IPS-20b (cell line): ENCODE measurements around the gene TAC3.

Experiments
- H3K27ac ChIP-seq: one replicate; pipeline ENCODE4 v1.5.1; 2013; ENCODE audit warnings: low read length
- H3K27me3 ChIP-seq: 2 replicates; pipeline ENCODE4 v1.6.1; 2013; ENCODE audit warnings: mild to moderate bottlenecking, low read length, inconsistent platforms; ENCODE audit not compliant: insufficient read depth
- H3K36me3 ChIP-seq: 2 replicates; pipeline ENCODE4 v1.6.1; 2013; ENCODE audit warnings: low read depth, mild to moderate bottlenecking, inconsistent platforms, low read length, moderate library complexity; ENCODE audit not compliant: insufficient read depth
- H3K4me1 ChIP-seq: 2 replicates; pipeline ENCODE4 v1.6.1; 2013; ENCODE audit warnings: mild to moderate bottlenecking, control low read depth, inconsistent platforms, low read length, moderate library complexity; ENCODE audit not compliant: insufficient read depth
- H3K4me3 ChIP-seq: 2 replicates; pipeline ENCODE4 v1.5.1; 2013; ENCODE audit warnings: mild to moderate bottlenecking, low read length, inconsistent platforms
- H3K9ac ChIP-seq: 2 replicates; pipeline ENCODE4 v1.6.1; 2013; ENCODE audit warnings: low read depth, mild to moderate bottlenecking, inconsistent platforms, low read length, moderate library complexity
- H3K9me3 ChIP-seq: 2 replicates; pipeline ENCODE4 v1.6.1; 2013; ENCODE audit warnings: mild to moderate bottlenecking, low read depth, low read length, inconsistent platforms; ENCODE audit not compliant: insufficient read depth

TAC3 gene

GRCh38 chr12:57047981-57048380 lies 31.7 kb upstream of the TAC3 start:
- no peak overlapping the region for H3K4me3 ChIP-seq
- no peaks in the 10 kb centered on the region for H3K9me3 ChIP-seq
- no peaks in the 10 kb centered on the region for H3K36me3 ChIP-seq
- no peak overlapping the region for H3K27ac ChIP-seq
- H3K27me3 ChIP-seq = no peaks in the 10 kb centered on the region; the same call in 1 of the 2 replicates
- H3K9ac ChIP-seq = no peak overlapping the region
- H3K4me1 ChIP-seq = no peaks in the 10 kb centered on the region

GRCh38 chr12:57046947-57047890 lies 30.9 kb upstream of the TAC3 start:
- Histone ChIP-seq H3K4me1 (no peaks in the 10 kb centered on the region), H3K27ac (no peak overlapping the region), H3K36me3 (no peaks in the 10 kb centered on the region), H3K9me3 (no peaks in the 10 kb centered on the region), H3K27me3 (no peaks in the 10 kb centered on the region; the same call in 1 of the 2 replicates), H3K9ac (no peak overlapping the region), H3K4me3 (no peak overlapping the region)

GRCh38 chr12:57046086-57046791 lies 29.9 kb upstream of the TAC3 start:
- Histone ChIP-seq H3K36me3 (no peaks in the 10 kb centered on the region), H3K4me1 (no peaks in the 10 kb centered on the region), H3K27me3 (no peaks in the 10 kb centered on the region; the same call in 1 of the 2 replicates), H3K4me3 (no peak overlapping the region), H3K9me3 (no peaks in the 10 kb centered on the region), H3K9ac (no peak overlapping the region), H3K27ac (no peak overlapping the region)

GRCh38 chr12:57044889-57045288 lies 28.6 kb upstream of the TAC3 start:
- Histone ChIP-seq H3K27me3 (no peaks in the 10 kb centered on the region; the same call in 1 of the 2 replicates), H3K9ac (no peak overlapping the region), H3K27ac (no peak overlapping the region), H3K4me3 (no peak overlapping the region), H3K9me3 (no peaks in the 10 kb centered on the region), H3K36me3 (no peaks in the 10 kb centered on the region), H3K4me1 (no peaks in the 10 kb centered on the region)

DNA sequence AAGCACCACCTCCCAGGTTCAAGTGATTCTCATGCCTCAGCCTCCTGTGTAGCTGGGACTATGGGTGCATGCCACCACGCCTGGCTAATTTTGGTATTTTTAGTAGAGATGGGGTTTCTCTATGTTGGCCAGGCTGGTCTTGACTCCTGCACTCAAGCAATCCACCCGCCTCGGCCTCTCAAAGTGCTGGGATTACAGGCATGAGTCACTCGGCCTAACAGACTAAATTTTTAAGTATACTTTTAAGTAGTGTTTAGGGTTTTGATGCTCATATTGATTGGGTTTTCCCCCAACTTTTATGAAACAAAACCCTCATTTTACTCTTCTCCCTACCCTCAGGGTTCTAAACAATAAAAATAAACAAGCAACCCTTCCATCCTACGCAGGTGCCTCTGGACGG lies 28.1 kb upstream of the TAC3 start:
- Histone ChIP-seq H3K9me3 (no peaks in the 10 kb centered on the region), H3K4me3 (no peak overlapping the region), H3K9ac (no peak overlapping the region), H3K4me1 (no peaks in the 10 kb centered on the region), H3K27ac (no peak overlapping the region), H3K36me3 (no peaks in the 10 kb centered on the region), H3K27me3 (no peaks in the 10 kb centered on the region; the same call in 1 of the 2 replicates)

GRCh38 chr12:57042695-57043094 lies 26.4 kb upstream of the TAC3 start:
- no peak overlapping the region for H3K27ac ChIP-seq
- H3K4me1 ChIP-seq = no peaks in the 10 kb centered on the region
- H3K27me3 ChIP-seq = no peaks in the 10 kb centered on the region; the same call in 1 of the 2 replicates
- H3K9me3 ChIP-seq = no peaks in the 10 kb centered on the region
- H3K4me3 ChIP-seq = no peak overlapping the region
- no peak overlapping the region for H3K9ac ChIP-seq
- H3K36me3 ChIP-seq = no peaks in the 10 kb centered on the region

- no peak overlapping the region for H3K9ac ChIP-seq
- H3K4me1 ChIP-seq = no peaks in the 10 kb centered on the region
- H3K27me3 ChIP-seq = no peaks in the 10 kb centered on the region; the same call in 1 of the 2 replicates
- H3K4me3 ChIP-seq = no peak overlapping the region
- H3K27ac ChIP-seq = no peak overlapping the region
- no peaks in the 10 kb centered on the region for H3K36me3 ChIP-seq
- H3K9me3 ChIP-seq = no peaks in the 10 kb centered on the region
These were observed 24.4 kb upstream of the TAC3 start for GRCh38 chr12:57040750-57041149.

- H3K9me3 ChIP-seq = no peaks in the 10 kb centered on the region
- no peak overlapping the region for H3K27ac ChIP-seq
- no peak overlapping the region for H3K4me3 ChIP-seq
- H3K4me1 ChIP-seq = no peaks in the 10 kb centered on the region
- H3K9ac ChIP-seq = no peak overlapping the region
- H3K36me3 ChIP-seq = no peaks in the 10 kb centered on the region
- no peaks in the 10 kb centered on the region; the same call in 1 of the 2 replicates for H3K27me3 ChIP-seq
These were observed 23.9 kb upstream of the TAC3 start for GRCh38 chr12:57040211-57040610.

DNA sequence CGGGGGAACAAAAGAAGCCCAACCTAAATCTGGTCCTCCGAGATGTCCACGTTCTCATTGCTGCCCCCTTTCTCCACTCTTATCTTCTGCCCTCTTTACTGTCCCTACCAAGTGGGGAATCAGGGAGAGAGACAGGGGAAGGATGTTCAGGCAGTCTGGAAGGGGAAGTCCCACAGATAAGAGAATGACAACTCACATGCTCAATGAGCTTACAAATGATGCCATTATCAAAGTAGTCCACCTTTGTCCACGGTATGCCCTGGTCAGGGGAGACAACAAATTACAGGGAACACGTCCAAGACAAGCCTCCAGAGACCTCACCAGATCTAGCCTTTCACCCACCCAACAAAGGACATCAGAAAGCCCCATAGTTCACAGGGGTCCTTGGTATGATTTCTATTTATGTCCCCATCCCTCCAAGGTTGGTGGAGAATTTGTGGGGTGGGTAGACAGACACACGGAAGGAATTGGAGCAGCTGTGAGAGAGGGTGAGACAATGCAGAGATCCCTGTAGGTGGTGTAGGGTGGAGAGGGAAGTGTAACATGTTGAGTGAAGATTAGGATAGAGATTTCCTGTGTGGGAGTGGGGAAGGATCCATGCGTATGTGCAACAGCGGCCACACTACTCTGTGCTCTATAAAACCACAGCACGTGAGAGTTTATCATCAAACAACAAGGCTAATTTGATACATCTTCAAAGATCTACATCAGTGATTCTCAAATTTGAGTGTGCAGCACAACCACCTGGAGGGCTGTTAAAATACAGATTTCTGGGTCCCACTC lies 22.9 kb upstream of the TAC3 start:
- Histone ChIP-seq H3K9me3 (no peaks in the 10 kb centered on the region), H3K4me3 (no peak overlapping the region), H3K36me3 (no peaks in the 10 kb centered on the region), H3K9ac (no peak overlapping the region), H3K4me1 (no peaks in the 10 kb centered on the region), H3K27ac (no peak overlapping the region), H3K27me3 (no peaks in the 10 kb centered on the region; the same call in 1 of the 2 replicates)

DNA sequence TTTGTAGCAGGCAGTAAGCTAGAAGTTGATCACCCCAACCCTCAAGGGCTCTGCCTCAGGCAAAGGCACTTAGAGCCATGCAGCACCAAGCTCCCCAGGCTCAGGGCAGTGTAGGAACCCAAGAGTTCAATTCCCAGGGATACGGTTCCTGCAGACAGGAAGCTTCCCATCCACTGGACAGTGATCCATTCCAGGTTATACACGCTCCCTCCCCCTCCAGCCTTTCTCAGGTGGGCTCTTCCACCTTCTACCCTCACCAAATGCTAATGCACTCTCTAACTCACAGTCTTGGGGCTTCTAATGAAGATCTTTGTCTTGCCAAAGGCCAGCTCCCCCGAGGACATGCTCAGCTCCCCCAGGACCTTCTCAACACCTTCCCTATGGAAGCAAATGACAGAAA lies 20.9 kb upstream of the TAC3 start:
- no peak overlapping the region for H3K9ac ChIP-seq
- no peaks in the 10 kb centered on the region for H3K36me3 ChIP-seq
- no peaks in the 10 kb centered on the region; the same call in 1 of the 2 replicates for H3K27me3 ChIP-seq
- no peak overlapping the region for H3K27ac ChIP-seq
- no peaks in the 10 kb centered on the region for H3K4me1 ChIP-seq
- no peaks in the 10 kb centered on the region for H3K9me3 ChIP-seq
- no peak overlapping the region for H3K4me3 ChIP-seq

- H3K27me3 ChIP-seq = no peaks in the 10 kb centered on the region
- H3K4me3 ChIP-seq = no peak overlapping the region
- no peaks in the 10 kb centered on the region for H3K9me3 ChIP-seq
- no peak overlapping the region for H3K27ac ChIP-seq
- no peaks in the 10 kb centered on the region for H3K4me1 ChIP-seq
- H3K9ac ChIP-seq = no peak overlapping the region
- no peaks in the 10 kb centered on the region for H3K36me3 ChIP-seq
These were observed 17.1 kb upstream of the TAC3 start for GRCh38 chr12:57033431-57033830.
